Chondrocyte (in vitro differentiated cells): ENCODE measurements around the gene TMEM108. TPM values are rescaled to one million over a fixed set of nuclear protein-coding genes. Genes with fewer than 3 reads are reported as not detected.

Experiments
- DNase-seq: peaks from one replicate; pipeline ENCODE4 v3.0.0; 2021; ENCODE audit warnings: mixed read lengths, low spot score
- H3K27ac Mint-ChIP-seq: one replicate; pipeline ENCODE4 v1.8.0; 2021; ENCODE audit warnings: mild to moderate bottlenecking, moderate library complexity, mixed read lengths; ENCODE audit not compliant: unreplicated experiment
- H3K27me3 Mint-ChIP-seq: 2 replicates; pipeline ENCODE4 v1.8.0; 2021; ENCODE audit warnings: low read depth, mixed read lengths
- H3K36me3 Mint-ChIP-seq: 2 replicates; pipeline ENCODE4 v1.8.0; 2021; ENCODE audit warnings: low read depth, mixed read lengths
- H3K4me1 Mint-ChIP-seq: 2 replicates; pipeline ENCODE4 v1.8.0; 2021; ENCODE audit warnings: low read depth, mild to moderate bottlenecking, mixed read lengths
- H3K4me3 Mint-ChIP-seq: one replicate; pipeline ENCODE4 v1.8.0; 2021; ENCODE audit warnings: mild to moderate bottlenecking, moderate library complexity, mixed read lengths; ENCODE audit not compliant: unreplicated experiment
- H3K9me3 Mint-ChIP-seq: 2 replicates; pipeline ENCODE4 v1.8.0; 2021; ENCODE audit warnings: low read depth, mixed read lengths
- CTCF ChIP-seq: fragments of 200-600 bp; sonication (generic); IDR thresholded peaks from 2 replicates; pipeline ENCODE4 v1.5.0; 2021; ENCODE audit warnings: antibody characterized with exemption, mild to moderate bottlenecking, moderate library complexity
- total RNA-seq: library from RNA; stranded (reverse); gene quantifications from 3 replicates; pipeline ENCODE4 v1.2.1, GENCODE V29; 2021

Gene TMEM108
- total RNA-seq, 1 donor from 2014 or later, result 5.6 TPM

GRCh38 chr3:133093366-133093765 is 55.2 kb downstream of the TMEM108 start:
- H3K9me3 Mint-ChIP-seq, result no peaks in the 10 kb centered on the region
- DNase-seq, result no peak
- H3K27ac Mint-ChIP-seq, result no peak overlapping the region
- peaks cover 11% of the 10 kb centered on the region for H3K4me1 Mint-ChIP-seq
- no peaks in the 10 kb centered on the region for H3K36me3 Mint-ChIP-seq
- TF ChIP-seq CTCF, result no peak
- H3K27me3 Mint-ChIP-seq, result peaks cover 5% of the 10 kb centered on the region
- no peak overlapping the region for H3K4me3 Mint-ChIP-seq

GRCh38 chr3:133096900-133097613 is 58.9 kb downstream of the TMEM108 start:
- Mint-ChIP-seq H3K4me3 (no peak overlapping the region), H3K4me1 (peaks cover 11% of the 10 kb centered on the region), H3K27ac (no peak overlapping the region), H3K9me3 (no peaks in the 10 kb centered on the region), H3K36me3 (peaks cover 2% of the 10 kb centered on the region), H3K27me3 (peaks cover 2% of the 10 kb centered on the region)
- no peak for TF ChIP-seq CTCF
- no peak for DNase-seq

- Mint-ChIP-seq H3K4me3 (no peak overlapping the region), H3K27me3 (no peaks in the 10 kb centered on the region), H3K36me3 (peaks cover 2% of the 10 kb centered on the region), H3K4me1 (no peaks in the 10 kb centered on the region), H3K27ac (no peak overlapping the region), H3K9me3 (no peaks in the 10 kb centered on the region)
- no peak for DNase-seq
- TF ChIP-seq CTCF, result no peak
Observed at GRCh38 chr3:133103706-133104105, 65.5 kb downstream of the TMEM108 start.

DNA sequence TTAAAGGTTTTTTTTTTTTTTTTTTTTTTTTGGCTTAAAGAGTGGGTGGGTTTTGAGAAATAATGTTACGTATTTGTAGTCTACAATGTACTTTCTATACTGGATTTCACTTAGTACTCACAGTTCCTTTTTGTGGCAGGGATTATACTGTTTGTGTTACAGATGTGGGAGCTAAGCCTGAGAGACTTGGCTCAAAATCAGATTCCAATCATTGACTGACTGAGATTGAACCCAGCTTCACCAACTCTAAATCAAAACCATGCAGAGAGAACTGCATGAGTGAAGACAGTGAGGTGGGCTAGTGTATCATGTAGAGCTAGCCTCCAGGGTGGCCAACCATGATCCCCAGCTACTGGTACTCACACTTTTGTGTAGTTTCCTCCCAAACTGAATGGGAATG is 68.0 kb downstream of the TMEM108 start:
- Mint-ChIP-seq H3K27me3 (no peaks in the 10 kb centered on the region), H3K4me3 (no peak overlapping the region), H3K27ac (no peak overlapping the region), H3K36me3 (no peaks in the 10 kb centered on the region), H3K4me1 (no peaks in the 10 kb centered on the region), H3K9me3 (no peaks in the 10 kb centered on the region)
- TF ChIP-seq CTCF, result no peak
- DNase-seq, result no peak

GRCh38 chr3:133112666-133113065 is 74.5 kb downstream of the TMEM108 start:
- no peaks in the 10 kb centered on the region for H3K4me1 Mint-ChIP-seq
- no peaks in the 10 kb centered on the region for H3K9me3 Mint-ChIP-seq
- no peaks in the 10 kb centered on the region for H3K36me3 Mint-ChIP-seq
- H3K27ac Mint-ChIP-seq, result no peak overlapping the region
- no peak overlapping the region for H3K4me3 Mint-ChIP-seq
- no peaks in the 10 kb centered on the region for H3K27me3 Mint-ChIP-seq
- DNase-seq, result no peak
- no peak for TF ChIP-seq CTCF
